Ovary (tissue), 9 donors: ENCODE results near the gene TMEM44. TPM values are rescaled to one million over a fixed set of nuclear protein-coding genes. Genes with fewer than 3 reads are reported as not detected.

Source experiments
- DNase-seq, 5 donors: peaks; one replicate each; pipeline ENCODE4 v3.0.0-alpha.2; 2019 to 2020
- H3K27ac ChIP-seq, 2 donors: fragments of 200-600 bp; one replicate each; pipeline versions ENCODE4 v1.5.1 to v1.8.0; 2019 to 2022
- H3K27me3 ChIP-seq: fragments of 200-600 bp; one replicate; pipeline ENCODE4 v1.8.0; 2022
- H3K36me3 ChIP-seq: fragments of 200-600 bp; sonication (generic); one replicate; pipeline ENCODE4 v1.5.1; 2019
- H3K4me1 ChIP-seq: one replicate; pipeline ENCODE4 v1.8.1; 2013; ENCODE audit warnings: mild to moderate bottlenecking, moderate library complexity; ENCODE audit not compliant: insufficient read depth
- H3K4me3 ChIP-seq: fragments of 200-600 bp; sonication (generic); one replicate; pipeline ENCODE4 v1.5.1; 2017
- H3K9me3 ChIP-seq, 2 donors: fragments of 200-600 bp in 1 of 2; sonication (generic) in 1 of 2; one replicate each; pipeline versions ENCODE4 v1.5.1 to v1.8.1; 2013 to 2019; ENCODE audit warnings: mild to moderate bottlenecking in 1 of 2, moderate library complexity in 1 of 2
- EP300 ChIP-seq: sonication (generic); formaldehyde crosslinking; IDR thresholded peaks from one replicate; pipeline ENCODE4 v1.6.1; 2017; ENCODE audit warnings: antibody characterized with exemption
- POLR2A ChIP-seq: fragments of 450-650 bp; IDR thresholded peaks from one replicate; pipeline ENCODE4 v1.6.1; 2017; ENCODE audit warnings: antibody characterized with exemption, mild to moderate bottlenecking, moderate library complexity
- WGBS, 3 donors: extraction: QIAGEN DNeasy Blood & Tissue Kit in 1 of 3; methylation state at CpG; one replicate each; pipeline versions ENCODE4 v1.1.5 to v1.1.7; 2013 to 2017; 5-methylcytosine and 5-hydroxymethylcytosine counted together
- intact Hi-C, 4 donors: fragments of 100-400 bp; cut with DNase I; formaldehyde crosslinking; loops; one replicate each; pipeline versions ENCODE4 v1.11.0 to v1.15.1; 2022 to 2023
- polyA plus RNA-seq, 2 donors: library from polyadenylated mRNA; stranded (reverse); fragments of 200-250 nt in 1 of 2; fragments of 350-450 nt in 1 of 2; fragmentation: Illumina TruSeq in 1 of 2; extraction: RNeasy Lipid Tissue Mini Kit (QIAGEN cat#74804) in 1 of 2; gene quantifications; one replicate each; pipeline ENCODE4 v1.2.3, GENCODE V29; 2013 to 2014
- total RNA-seq, 7 donors: library from RNA; depleted of rRNA in 2 of 7; stranded (reverse); fragments of >200 nt in 2 of 7; fragmentation: NEBNext Ultra II Directional in 3 of 7; extraction: Animal tissue kit (Norgen Biotek cat#: 25700) in 3 of 7; gene quantifications; one replicate each; pipeline versions ENCODE4 v1.1.0 to v1.2.4, GENCODE V29; 2016 to 2023
- TF ChIP-seq, protein P1 (sequence below), 3 donors: fragments of 450-650 bp in 2 of 3; fragments of 200-600 bp in 1 of 3; IDR thresholded peaks; one replicate each; pipeline versions ENCODE4 v1.5.1 to v1.8.0; 2016 to 2022; ENCODE audit warnings: antibody characterized with exemption in 3 of 3, mild to moderate bottlenecking in 1 of 3
- donor health status: DM: no; HTN: no; CAD: no; lungs with moderate emphysema.
- donor health status: DM: no; HTN: no; CAD: no.
- donor health status: Bipolar disorder and iron deficiency.
- donor health status: DM: yes; HTN: yes; CAD: no.
- donor health status: DM: no; HTN: no; CAD: no.
- donor health status: DM: yes; HTN: yes; CAD: no.

Gene TMEM44
- total and polyA plus RNA-seq, 9 donors, result 3.4 to 12.3 (median 6.5) TPM

- H3K36me3 ChIP-seq, result no peaks in the 10 kb centered on the region
- DNase-seq, result no peak
- no peaks in the 10 kb centered on the region for H3K9me3 ChIP-seq
- H3K27me3 ChIP-seq, result no peaks in the 10 kb centered on the region
- WGBS, 3 donors, result 57 to 59% (median 58%) methylated on average over 9 of the region's 9 CpGs
- TF ChIP-seq, protein P1, sequence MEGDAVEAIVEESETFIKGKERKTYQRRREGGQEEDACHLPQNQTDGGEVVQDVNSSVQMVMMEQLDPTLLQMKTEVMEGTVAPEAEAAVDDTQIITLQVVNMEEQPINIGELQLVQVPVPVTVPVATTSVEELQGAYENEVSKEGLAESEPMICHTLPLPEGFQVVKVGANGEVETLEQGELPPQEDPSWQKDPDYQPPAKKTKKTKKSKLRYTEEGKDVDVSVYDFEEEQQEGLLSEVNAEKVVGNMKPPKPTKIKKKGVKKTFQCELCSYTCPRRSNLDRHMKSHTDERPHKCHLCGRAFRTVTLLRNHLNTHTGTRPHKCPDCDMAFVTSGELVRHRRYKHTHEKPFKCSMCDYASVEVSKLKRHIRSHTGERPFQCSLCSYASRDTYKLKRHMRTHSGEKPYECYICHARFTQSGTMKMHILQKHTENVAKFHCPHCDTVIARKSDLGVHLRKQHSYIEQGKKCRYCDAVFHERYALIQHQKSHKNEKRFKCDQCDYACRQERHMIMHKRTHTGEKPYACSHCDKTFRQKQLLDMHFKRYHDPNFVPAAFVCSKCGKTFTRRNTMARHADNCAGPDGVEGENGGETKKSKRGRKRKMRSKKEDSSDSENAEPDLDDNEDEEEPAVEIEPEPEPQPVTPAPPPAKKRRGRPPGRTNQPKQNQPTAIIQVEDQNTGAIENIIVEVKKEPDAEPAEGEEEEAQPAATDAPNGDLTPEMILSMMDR (IDR thresholded peaks at IDR 0.05), result no peak
- no peak for TF ChIP-seq POLR2A
- no peak for TF ChIP-seq EP300
- no peak overlapping the region for H3K4me3 ChIP-seq
- H3K4me1 ChIP-seq, result no peaks in the 10 kb centered on the region
- no peak overlapping the region for H3K27ac ChIP-seq
- intact Hi-C loops, result no loop called here
Measured at GRCh38 chr3:194577986-194578905, 55.0 kb downstream of the TMEM44 start.

DNA sequence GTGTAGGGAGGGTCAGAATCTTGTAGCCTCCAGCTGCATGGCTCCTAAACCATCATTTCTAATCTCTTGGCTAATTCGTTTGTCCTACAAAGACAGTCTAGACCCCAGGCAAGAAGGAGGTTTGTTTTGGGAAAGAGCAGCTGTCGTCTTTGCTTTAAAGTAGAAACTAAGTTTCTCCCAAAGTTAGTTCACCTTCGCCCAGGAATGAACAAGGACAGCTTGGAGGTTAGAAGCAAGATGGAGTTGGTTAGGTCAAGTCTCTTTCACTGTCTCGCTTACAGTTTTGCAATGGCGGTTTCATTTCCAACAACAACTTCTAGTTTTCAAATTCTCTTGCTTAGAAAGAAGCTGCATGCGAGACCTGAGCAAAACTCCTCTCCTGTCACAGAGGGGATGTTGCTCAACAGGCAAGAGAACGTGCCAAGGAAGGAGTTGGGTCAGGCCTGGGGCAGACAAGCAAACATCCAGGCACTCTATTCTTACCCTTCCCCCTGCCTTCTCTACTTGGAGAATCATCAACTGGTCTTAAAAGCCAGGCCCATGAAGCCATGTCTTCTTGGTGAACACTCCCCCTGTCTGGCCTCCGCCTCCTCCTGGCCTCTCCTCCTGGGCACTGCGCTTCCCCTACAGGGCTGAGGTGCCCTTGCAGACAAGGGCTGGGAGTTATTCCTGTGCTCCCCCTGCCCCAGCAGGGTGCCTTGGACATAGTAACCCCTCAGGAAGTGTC, 57.6 kb downstream of the TMEM44 start:
- Histone ChIP-seq H3K27me3 (no peaks in the 10 kb centered on the region), H3K27ac (no peak overlapping the region), H3K36me3 (no peaks in the 10 kb centered on the region), H3K9me3 (no peaks in the 10 kb centered on the region), H3K4me3 (no peak overlapping the region), H3K4me1 (no peaks in the 10 kb centered on the region)
- intact Hi-C loops, result no loop called here
- TF ChIP-seq EP300 (no peak), POLR2A (no peak)
- TF ChIP-seq, protein P1 (IDR thresholded peaks at IDR 0.05), result no peak
- WGBS, 3 donors, result 57 to 70% (median 58%) methylated on average over 9 of the region's 9 CpGs
- DNase-seq, result peak in 2 of 5 donors; percentile 20 to 55

DNA sequence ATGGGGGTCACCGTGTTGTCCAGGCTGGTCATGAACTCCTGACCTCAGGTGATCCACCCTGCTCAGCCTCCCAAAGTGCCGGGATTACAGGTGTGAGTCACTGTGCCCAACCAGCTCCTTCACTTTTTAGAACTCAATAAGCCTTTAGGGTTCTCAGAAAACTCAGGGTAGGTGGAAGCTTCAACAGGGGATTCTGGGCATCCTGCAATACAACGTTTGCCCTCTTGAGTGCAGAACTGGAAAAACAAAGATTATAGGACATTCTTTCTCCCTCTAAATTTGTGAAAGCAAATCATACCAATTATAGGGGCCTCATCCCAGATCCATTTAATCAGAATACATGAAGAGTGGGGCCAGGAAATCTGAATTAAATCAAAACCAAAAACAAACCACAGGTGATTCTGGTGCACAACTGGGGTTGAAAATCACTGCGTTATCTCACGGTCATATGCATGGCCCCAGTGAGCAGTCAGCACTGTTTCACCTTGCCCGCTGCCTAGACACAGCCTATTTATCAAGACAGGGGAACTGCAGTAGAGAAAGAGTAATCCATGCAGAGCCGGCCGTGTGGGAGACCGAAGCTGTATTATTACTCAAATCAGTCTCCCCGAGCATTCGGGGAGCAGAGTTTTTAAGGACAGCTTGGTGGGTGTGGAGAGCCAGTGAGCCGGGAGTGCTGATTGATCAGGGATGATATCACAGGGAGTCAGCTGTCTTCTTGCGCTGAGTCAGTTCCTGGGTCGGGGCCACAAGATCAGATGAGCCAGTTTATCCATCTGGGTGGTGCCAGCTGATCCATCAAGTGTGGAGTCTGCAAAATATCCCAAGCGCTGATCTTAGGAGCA, 58.4 kb downstream of the TMEM44 start:
- no peak for DNase-seq
- Histone ChIP-seq H3K9me3 (no peaks in the 10 kb centered on the region), H3K27ac (no peak overlapping the region), H3K4me1 (no peaks in the 10 kb centered on the region), H3K27me3 (no peaks in the 10 kb centered on the region), H3K36me3 (no peaks in the 10 kb centered on the region), H3K4me3 (no peak overlapping the region)
- TF ChIP-seq, protein P1 (IDR thresholded peaks at IDR 0.05), result no peak
- no peak for TF ChIP-seq EP300
- 36 to 62% (median 52%) methylated on average over 15 of the region's 15 CpGs for WGBS, 3 donors
- intact Hi-C loops, result no loop called here
